ENCODE results near the gene ACAD11. TPM values are rescaled to one million over a fixed set of nuclear protein-coding genes. Genes with fewer than 3 reads are reported as not detected.

ACAD11 gene
- total RNA-seq, 1 experiment from 2014 or later = 24.5 TPM

- no peak for DNase-seq (ENCODE audit: low read depth)
Measured at GRCh38 chr3:132513057-132513456, 146.6 kb downstream of the ACAD11 start.

DNA sequence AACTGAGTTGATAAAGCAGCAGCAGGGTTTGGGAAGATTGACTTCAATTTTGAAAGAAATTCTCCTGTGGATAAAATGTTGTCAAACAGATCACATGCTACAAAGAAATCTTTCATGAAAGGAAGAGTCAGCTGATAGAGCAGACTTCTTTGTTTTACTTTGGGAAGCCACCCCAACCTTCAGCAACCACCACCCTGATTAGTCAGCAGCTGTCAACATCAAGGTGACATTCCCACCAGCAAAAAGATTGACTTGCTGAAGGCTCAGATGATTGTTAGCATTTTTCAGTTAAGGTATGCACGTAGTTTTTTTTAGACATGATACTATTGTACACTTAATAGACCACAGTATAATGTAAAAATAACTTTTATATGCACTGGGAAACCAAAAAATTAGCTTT is 150.1 kb downstream of the ACAD11 start:
- no peak for DNase-seq (ENCODE audit: low read depth)

DNA sequence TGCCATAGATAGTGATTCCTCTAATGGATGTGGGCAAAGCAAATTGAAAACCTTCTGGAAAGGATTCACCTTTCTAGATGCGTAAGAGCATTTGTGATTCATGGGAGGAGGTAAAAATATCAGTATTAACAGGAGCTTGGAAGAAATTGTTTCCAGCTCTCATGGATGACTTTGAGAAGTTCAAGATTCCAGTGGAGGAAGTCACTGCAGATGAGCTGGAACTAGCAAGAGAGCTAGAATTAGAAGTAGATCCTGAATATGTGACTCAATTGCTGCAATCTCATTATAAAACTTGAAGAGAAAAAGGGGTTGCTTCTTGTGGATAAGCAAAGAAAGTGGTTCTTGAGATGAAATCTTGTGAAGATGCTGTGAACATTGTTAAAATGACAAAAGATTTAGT is 150.5 kb downstream of the ACAD11 start:
- no peak for DNase-seq (ENCODE audit: low read depth)

Other genes starting within 250 kb of the ACAD11 start
- gene DNAJC13, start 242.3 kb downstream of the ACAD11 start, total RNA-seq (2014; rRNA removed) = 45.4 and 52.6 TPM in 2 replicates
- gene ACKR4, start 62.5 kb downstream of the ACAD11 start, total RNA-seq (2014; rRNA removed) = not detected in 2 replicates
- gene UBA5, start 520 bp upstream of the ACAD11 start, total RNA-seq (2014; rRNA removed) = 40.4 and 45.7 TPM in 2 replicates
- gene NPHP3, start 62.6 kb upstream of the ACAD11 start, total RNA-seq (2014; rRNA removed) = 41.7 and 43.0 TPM in 2 replicates